Left renal pelvis (tissue), 4 donors: ENCODE results near the gene ZNF605. TPM values are rescaled to one million over a fixed set of nuclear protein-coding genes. Genes with fewer than 3 reads are reported as not detected.
"Not testable (repeated sequence)": the region's sequence is repeated elsewhere in the genome, so short reads cannot be mapped to it uniquely, and the experiment has no call there.

Source experiments
- DNase-seq, 4 donors: peaks; one replicate each; pipeline ENCODE4 v3.0.0-alpha.2; 2013; ENCODE audit warnings: low read depth in 4 of 4, low spot score in 3 of 4
- polyA plus RNA-seq, 4 donors: library from polyadenylated mRNA; unstranded; fragments of 120-200 nt; gene quantifications; one replicate each; pipeline ENCODE4 v1.2.1, GENCODE V29; 2013; ENCODE audit not compliant: insufficient read length in 4 of 4

The ZNF605 gene
- polyA plus RNA-seq, 4 donors = 18.9 to 30.6 (median 25.1) TPM

GRCh38 chr12:132949936-132950837 is 5.9 kb downstream of the ZNF605 start:
- DNase-seq = no peak

- no peak for DNase-seq
Observed at GRCh38 chr12:132948146-132949066, 7.7 kb downstream of the ZNF605 start.

- no peak for DNase-seq
Observed at GRCh38 chr12:132946246-132946820, 9.8 kb downstream of the ZNF605 start.

GRCh38 chr12:132945806-132946205 is 10.3 kb downstream of the ZNF605 start:
- DNase-seq = no peak

GRCh38 chr12:132942611-132943010 is 13.5 kb downstream of the ZNF605 start:
- no peak for DNase-seq

- DNase-seq = no peak
Observed at GRCh38 chr12:132941336-132941954, 14.7 kb downstream of the ZNF605 start.

GRCh38 chr12:132940071-132940719 is 15.9 kb downstream of the ZNF605 start:
- DNase-seq = no peak

- DNase-seq = not testable (repeated sequence)
Observed at GRCh38 chr12:132938807-132939206, 17.3 kb downstream of the ZNF605 start.

- no peak for DNase-seq
Observed at GRCh38 chr12:132937476-132937875, 18.6 kb downstream of the ZNF605 start.

- DNase-seq = not testable (repeated sequence)
Observed at GRCh38 chr12:132936921-132937320, 19.2 kb downstream of the ZNF605 start.

- no peak for DNase-seq
Observed at GRCh38 chr12:132936163-132936562, 19.9 kb downstream of the ZNF605 start.

- DNase-seq = no peak
Observed at GRCh38 chr12:132926415-132926833, 29.7 kb downstream of the ZNF605 start.

- no peak for DNase-seq
Observed at GRCh38 chr12:132925597-132926414, 30.3 kb downstream of the ZNF605 start.

- no peak for DNase-seq
Observed at GRCh38 chr12:132924356-132924755, 31.8 kb downstream of the ZNF605 start.

- DNase-seq = no peak
Observed at GRCh38 chr12:132923356-132923909, 32.7 kb downstream of the ZNF605 start.

- no peak for DNase-seq
Observed at GRCh38 chr12:132922676-132923075, 33.4 kb downstream of the ZNF605 start.

GRCh38 chr12:132921685-132922084 is 34.4 kb downstream of the ZNF605 start:
- no peak for DNase-seq

- no peak for DNase-seq
Observed at GRCh38 chr12:132918680-132919079, 37.4 kb downstream of the ZNF605 start.

- no peak for DNase-seq
Observed at GRCh38 chr12:132909030-132909368, 47.1 kb downstream of the ZNF605 start.
